ENCODE results near the gene CTNNA3.

CTNNA3 gene

GRCh38 chr10:66649626-66650025, 1046.4 kb downstream of the CTNNA3 start:
- Histone ChIP-seq H3K4me1 (ENCODE audit: control insufficient read depth, insufficient read depth, low read length) (no peaks in the 10 kb centered on the region), H3K36me3 (ENCODE audit: control insufficient read depth, insufficient read depth, low read length) (no peaks in the 10 kb centered on the region), H3K9ac (ENCODE audit: low read length) (no peak overlapping the region), H3K9me3 (ENCODE audit: control insufficient read depth, low read length) (no peaks in the 10 kb centered on the region), H3K4me3 (ENCODE audit: low read length) (no peak overlapping the region), H3K27me3 (ENCODE audit: control insufficient read depth, insufficient read depth, low read length) (no peaks in the 10 kb centered on the region)

GRCh38 chr10:66642217-66642616, 1053.8 kb downstream of the CTNNA3 start:
- no peaks in the 10 kb centered on the region for H3K36me3 ChIP-seq (ENCODE audit: control insufficient read depth, insufficient read depth, low read length)
- H3K4me1 ChIP-seq (ENCODE audit: control insufficient read depth, insufficient read depth, low read length) = no peaks in the 10 kb centered on the region
- no peak overlapping the region for H3K4me3 ChIP-seq (ENCODE audit: low read length)
- H3K27me3 ChIP-seq (ENCODE audit: control insufficient read depth, insufficient read depth, low read length) = no peaks in the 10 kb centered on the region
- no peak overlapping the region for H3K9ac ChIP-seq (ENCODE audit: low read length)
- no peaks in the 10 kb centered on the region for H3K9me3 ChIP-seq (ENCODE audit: control insufficient read depth, low read length)

- Histone ChIP-seq H3K27me3 (ENCODE audit: control insufficient read depth, insufficient read depth, low read length) (no peaks in the 10 kb centered on the region), H3K4me3 (ENCODE audit: low read length) (no peak overlapping the region), H3K36me3 (ENCODE audit: control insufficient read depth, insufficient read depth, low read length) (no peaks in the 10 kb centered on the region), H3K9ac (ENCODE audit: low read length) (no peak overlapping the region), H3K9me3 (ENCODE audit: control insufficient read depth, low read length) (no peaks in the 10 kb centered on the region), H3K4me1 (ENCODE audit: control insufficient read depth, insufficient read depth, low read length) (no peaks in the 10 kb centered on the region)
Measured at GRCh38 chr10:66639371-66639770, 1056.6 kb downstream of the CTNNA3 start.

- Histone ChIP-seq H3K9me3 (ENCODE audit: control insufficient read depth, low read length) (no peaks in the 10 kb centered on the region), H3K36me3 (ENCODE audit: control insufficient read depth, insufficient read depth, low read length) (no peaks in the 10 kb centered on the region), H3K4me3 (ENCODE audit: low read length) (no peak overlapping the region), H3K4me1 (ENCODE audit: control insufficient read depth, insufficient read depth, low read length) (no peaks in the 10 kb centered on the region), H3K27me3 (ENCODE audit: control insufficient read depth, insufficient read depth, low read length) (no peaks in the 10 kb centered on the region), H3K9ac (ENCODE audit: low read length) (no peak overlapping the region)
Measured at GRCh38 chr10:66637273-66638036, 1058.5 kb downstream of the CTNNA3 start.

- no peaks in the 10 kb centered on the region for H3K9me3 ChIP-seq (ENCODE audit: control insufficient read depth, low read length)
- no peak overlapping the region for H3K4me3 ChIP-seq (ENCODE audit: low read length)
- H3K36me3 ChIP-seq (ENCODE audit: control insufficient read depth, insufficient read depth, low read length) = no peaks in the 10 kb centered on the region
- H3K4me1 ChIP-seq (ENCODE audit: control insufficient read depth, insufficient read depth, low read length) = no peaks in the 10 kb centered on the region
- no peaks in the 10 kb centered on the region for H3K27me3 ChIP-seq (ENCODE audit: control insufficient read depth, insufficient read depth, low read length)
- no peak overlapping the region for H3K9ac ChIP-seq (ENCODE audit: low read length)
Measured at GRCh38 chr10:66629996-66630395, 1066.0 kb downstream of the CTNNA3 start.

- Histone ChIP-seq H3K9ac (ENCODE audit: low read length) (no peak overlapping the region), H3K27me3 (ENCODE audit: control insufficient read depth, insufficient read depth, low read length) (no peaks in the 10 kb centered on the region), H3K36me3 (ENCODE audit: control insufficient read depth, insufficient read depth, low read length) (no peaks in the 10 kb centered on the region), H3K9me3 (ENCODE audit: control insufficient read depth, low read length) (no peaks in the 10 kb centered on the region), H3K4me3 (ENCODE audit: low read length) (no peak overlapping the region), H3K4me1 (ENCODE audit: control insufficient read depth, insufficient read depth, low read length) (no peaks in the 10 kb centered on the region)
Measured at GRCh38 chr10:66627156-66627555, 1068.8 kb downstream of the CTNNA3 start.

GRCh38 chr10:66625709-66626590, 1070.0 kb downstream of the CTNNA3 start:
- Histone ChIP-seq H3K27me3 (ENCODE audit: control insufficient read depth, insufficient read depth, low read length) (no peaks in the 10 kb centered on the region), H3K9ac (ENCODE audit: low read length) (no peak overlapping the region), H3K9me3 (ENCODE audit: control insufficient read depth, low read length) (no peaks in the 10 kb centered on the region), H3K4me3 (ENCODE audit: low read length) (no peak overlapping the region), H3K4me1 (ENCODE audit: control insufficient read depth, insufficient read depth, low read length) (no peaks in the 10 kb centered on the region), H3K36me3 (ENCODE audit: control insufficient read depth, insufficient read depth, low read length) (no peaks in the 10 kb centered on the region)

- Histone ChIP-seq H3K4me1 (ENCODE audit: control insufficient read depth, insufficient read depth, low read length) (no peaks in the 10 kb centered on the region), H3K36me3 (ENCODE audit: control insufficient read depth, insufficient read depth, low read length) (no peaks in the 10 kb centered on the region), H3K9me3 (ENCODE audit: control insufficient read depth, low read length) (no peaks in the 10 kb centered on the region), H3K27me3 (ENCODE audit: control insufficient read depth, insufficient read depth, low read length) (no peaks in the 10 kb centered on the region), H3K9ac (ENCODE audit: low read length) (no peak overlapping the region), H3K4me3 (ENCODE audit: low read length) (no peak overlapping the region)
Measured at GRCh38 chr10:66622050-66622449, 1073.9 kb downstream of the CTNNA3 start.

GRCh38 chr10:66604195-66604594, 1091.8 kb downstream of the CTNNA3 start:
- Histone ChIP-seq H3K9ac (ENCODE audit: low read length) (no peak overlapping the region), H3K36me3 (ENCODE audit: control insufficient read depth, insufficient read depth, low read length) (no peaks in the 10 kb centered on the region), H3K9me3 (ENCODE audit: control insufficient read depth, low read length) (no peaks in the 10 kb centered on the region), H3K27me3 (ENCODE audit: control insufficient read depth, insufficient read depth, low read length) (no peaks in the 10 kb centered on the region), H3K4me1 (ENCODE audit: control insufficient read depth, insufficient read depth, low read length) (no peaks in the 10 kb centered on the region), H3K4me3 (ENCODE audit: low read length) (no peak overlapping the region)

GRCh38 chr10:66591865-66592264, 1104.1 kb downstream of the CTNNA3 start:
- H3K36me3 ChIP-seq (ENCODE audit: control insufficient read depth, insufficient read depth, low read length) = no peaks in the 10 kb centered on the region
- no peak overlapping the region for H3K9ac ChIP-seq (ENCODE audit: low read length)
- H3K9me3 ChIP-seq (ENCODE audit: control insufficient read depth, low read length) = no peaks in the 10 kb centered on the region
- H3K4me1 ChIP-seq (ENCODE audit: control insufficient read depth, insufficient read depth, low read length) = no peaks in the 10 kb centered on the region
- no peaks in the 10 kb centered on the region for H3K27me3 ChIP-seq (ENCODE audit: control insufficient read depth, insufficient read depth, low read length)
- no peak overlapping the region for H3K4me3 ChIP-seq (ENCODE audit: low read length)

GRCh38 chr10:66587680-66588050, 1108.3 kb downstream of the CTNNA3 start:
- H3K9ac ChIP-seq (ENCODE audit: low read length) = no peak overlapping the region
- H3K4me1 ChIP-seq (ENCODE audit: control insufficient read depth, insufficient read depth, low read length) = no peaks in the 10 kb centered on the region
- no peaks in the 10 kb centered on the region for H3K36me3 ChIP-seq (ENCODE audit: control insufficient read depth, insufficient read depth, low read length)
- H3K9me3 ChIP-seq (ENCODE audit: control insufficient read depth, low read length) = no peaks in the 10 kb centered on the region
- no peak overlapping the region for H3K4me3 ChIP-seq (ENCODE audit: low read length)
- H3K27me3 ChIP-seq (ENCODE audit: control insufficient read depth, insufficient read depth, low read length) = no peaks in the 10 kb centered on the region

GRCh38 chr10:66586897-66587679, 1108.9 kb downstream of the CTNNA3 start:
- no peak overlapping the region for H3K9ac ChIP-seq (ENCODE audit: low read length)
- no peaks in the 10 kb centered on the region for H3K4me1 ChIP-seq (ENCODE audit: control insufficient read depth, insufficient read depth, low read length)

More at GRCh38 chr10:66586897-66587679, 1108.9 kb downstream of the CTNNA3 start:
- Histone ChIP-seq H3K27me3 (ENCODE audit: control insufficient read depth, insufficient read depth, low read length) (no peaks in the 10 kb centered on the region), H3K4me3 (ENCODE audit: low read length) (no peak overlapping the region), H3K9me3 (ENCODE audit: control insufficient read depth, low read length) (no peaks in the 10 kb centered on the region), H3K36me3 (ENCODE audit: control insufficient read depth, insufficient read depth, low read length) (no peaks in the 10 kb centered on the region)
